Measurements from ENCODE around the gene EEA1.
"Not testable (repeated sequence)": the region's sequence is repeated elsewhere in the genome, so short reads cannot be mapped to it uniquely, and the experiment has no call there.

The EEA1 gene

GRCh38 chr12:92762773-92763172 lies 166.3 kb downstream of the EEA1 start:
- peak; percentile 71 for DNase-seq (ENCODE audit: low read depth)
- H3K4me3 ChIP-seq (ENCODE audit: low read length): no peak overlapping the region
- TF ChIP-seq, protein P1, sequence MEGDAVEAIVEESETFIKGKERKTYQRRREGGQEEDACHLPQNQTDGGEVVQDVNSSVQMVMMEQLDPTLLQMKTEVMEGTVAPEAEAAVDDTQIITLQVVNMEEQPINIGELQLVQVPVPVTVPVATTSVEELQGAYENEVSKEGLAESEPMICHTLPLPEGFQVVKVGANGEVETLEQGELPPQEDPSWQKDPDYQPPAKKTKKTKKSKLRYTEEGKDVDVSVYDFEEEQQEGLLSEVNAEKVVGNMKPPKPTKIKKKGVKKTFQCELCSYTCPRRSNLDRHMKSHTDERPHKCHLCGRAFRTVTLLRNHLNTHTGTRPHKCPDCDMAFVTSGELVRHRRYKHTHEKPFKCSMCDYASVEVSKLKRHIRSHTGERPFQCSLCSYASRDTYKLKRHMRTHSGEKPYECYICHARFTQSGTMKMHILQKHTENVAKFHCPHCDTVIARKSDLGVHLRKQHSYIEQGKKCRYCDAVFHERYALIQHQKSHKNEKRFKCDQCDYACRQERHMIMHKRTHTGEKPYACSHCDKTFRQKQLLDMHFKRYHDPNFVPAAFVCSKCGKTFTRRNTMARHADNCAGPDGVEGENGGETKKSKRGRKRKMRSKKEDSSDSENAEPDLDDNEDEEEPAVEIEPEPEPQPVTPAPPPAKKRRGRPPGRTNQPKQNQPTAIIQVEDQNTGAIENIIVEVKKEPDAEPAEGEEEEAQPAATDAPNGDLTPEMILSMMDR (IDR thresholded peaks at IDR 0.05; ENCODE audit: insufficient read depth, low read depth, low read length, missing control alignments): no peak

- TF ChIP-seq, protein P1 (IDR thresholded peaks at IDR 0.05; ENCODE audit: insufficient read depth, low read depth, low read length, missing control alignments): no peak
- no peak overlapping the region for H3K4me3 ChIP-seq (ENCODE audit: low read length)
- DNase-seq (ENCODE audit: low read depth): peak; percentile 96
Measured at GRCh38 chr12:92759634-92760268, 169.3 kb downstream of the EEA1 start.

GRCh38 chr12:92757597-92758121 lies 171.4 kb downstream of the EEA1 start:
- no peak overlapping the region for H3K4me3 ChIP-seq (ENCODE audit: low read length)
- no peak for DNase-seq (ENCODE audit: low read depth)
- TF ChIP-seq, protein P1 (IDR thresholded peaks at IDR 0.05; ENCODE audit: insufficient read depth, low read depth, low read length, missing control alignments): no peak

- TF ChIP-seq, protein P1 (IDR thresholded peaks at IDR 0.05; ENCODE audit: insufficient read depth, low read depth, low read length, missing control alignments): no peak
Measured at GRCh38 chr12:92756898-92757596, 172.0 kb downstream of the EEA1 start.

DNA sequence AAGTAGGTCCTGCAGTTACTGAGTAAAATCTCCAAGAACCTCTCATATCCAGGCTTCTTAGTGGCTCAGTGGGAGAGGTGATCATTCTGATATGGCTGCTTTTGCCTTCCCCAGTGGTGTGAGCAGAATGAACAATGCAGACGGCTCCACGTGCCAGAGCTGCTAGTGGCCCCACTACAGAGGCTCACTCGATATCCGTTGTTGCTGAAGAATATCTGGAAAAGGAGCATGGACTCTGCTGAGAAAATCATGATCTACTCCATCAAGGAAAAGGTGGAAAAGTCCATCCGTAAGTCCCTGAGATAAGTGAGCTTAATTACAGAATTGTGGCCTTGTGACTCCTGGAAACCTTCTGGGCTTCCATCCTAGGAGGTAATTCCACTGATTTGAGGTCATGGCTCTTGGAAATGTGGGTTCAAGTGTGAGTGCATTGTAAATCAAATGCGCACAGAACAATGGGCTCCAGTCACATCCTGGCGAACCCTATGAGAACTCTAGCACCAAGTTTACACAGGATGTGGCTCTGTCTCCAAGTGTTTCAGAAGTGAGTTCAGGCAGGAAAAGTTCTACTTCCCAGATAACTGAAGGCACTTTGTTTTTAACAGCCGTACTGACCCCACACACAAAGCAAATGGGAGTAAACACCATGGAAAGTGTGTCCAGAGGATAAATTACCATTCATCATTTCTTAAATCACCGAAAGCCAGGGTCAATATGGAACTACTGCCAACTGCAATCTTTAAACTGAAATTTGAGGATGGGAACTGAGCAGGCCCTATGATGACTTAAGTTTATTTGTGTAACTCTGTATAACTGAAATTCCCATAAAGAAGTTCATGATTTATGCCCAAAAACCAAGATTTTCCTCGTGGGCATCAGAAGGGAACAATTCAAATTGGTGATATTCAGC lies 174.9 kb downstream of the EEA1 start:
- TF ChIP-seq, protein P1 (IDR thresholded peaks at IDR 0.05; ENCODE audit: insufficient read depth, low read depth, low read length, missing control alignments): no peak
- DNase-seq (ENCODE audit: low read depth): no peak
- no peak overlapping the region for H3K4me3 ChIP-seq (ENCODE audit: low read length)

More at GRCh38 chr12:92756898-92757596, 172.0 kb downstream of the EEA1 start:
- H3K4me3 ChIP-seq (ENCODE audit: low read length): no peak overlapping the region
- no peak for DNase-seq (ENCODE audit: low read depth)

DNA sequence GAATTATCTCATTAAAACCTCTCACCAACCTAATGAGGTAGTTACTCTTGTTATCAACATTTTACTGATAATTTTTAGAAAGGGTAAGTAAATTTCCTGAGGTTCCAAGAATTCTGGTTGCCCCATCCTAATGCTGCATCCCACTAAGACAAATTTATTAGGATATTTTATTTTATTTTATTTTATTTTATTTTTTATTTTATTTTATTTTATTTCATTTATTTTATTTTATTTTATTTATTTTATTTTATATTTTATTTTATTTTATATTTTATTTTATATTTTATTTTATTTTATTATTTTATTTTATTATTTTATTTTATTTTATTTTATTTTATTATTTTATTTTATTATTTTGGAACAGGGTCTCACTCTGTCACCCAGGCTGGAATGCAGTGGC lies 179.4 kb downstream of the EEA1 start:
- H3K4me3 ChIP-seq (ENCODE audit: low read length); DNase-seq (ENCODE audit: low read depth): not testable (repeated sequence)

DNA sequence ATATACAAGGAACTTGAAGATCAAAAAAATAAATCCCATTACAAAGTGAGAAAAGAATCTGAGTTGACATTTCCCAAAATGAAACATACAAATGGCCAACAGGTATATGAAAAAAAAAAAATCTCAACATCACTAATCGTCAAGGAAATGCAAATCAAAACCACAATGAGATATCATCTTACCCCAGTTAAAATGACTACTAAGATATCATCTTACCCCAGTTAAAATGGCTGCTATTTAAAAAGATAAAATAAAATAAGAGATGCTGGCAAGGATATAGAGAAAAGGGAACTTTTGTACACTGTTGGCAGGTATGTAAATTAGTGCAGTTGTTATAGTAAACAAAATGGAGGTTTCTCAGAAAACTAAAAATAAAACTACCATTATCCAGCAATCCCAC lies 181.9 kb downstream of the EEA1 start:
- H3K4me3 ChIP-seq (ENCODE audit: low read length): no peak overlapping the region
- TF ChIP-seq, protein P1 (IDR thresholded peaks at IDR 0.05; ENCODE audit: insufficient read depth, low read depth, low read length, missing control alignments): no peak
- no peak for DNase-seq (ENCODE audit: low read depth)

All from epithelial cell of esophagus (primary cell).